ENCODE measurements around the gene DNAJC11. TPM values are rescaled to one million over a fixed set of nuclear protein-coding genes. Genes with fewer than 3 reads are reported as not detected.
A peak's percentile ranks its signal among the peaks of the same experiment; 100 is the strongest.

Gene DNAJC11
- total RNA-seq, 8 experiments from 2014 or later = 25.9 to 87.2 (median 45.7) TPM

GRCh38 chr1:6587261-6588005 lies 114.2 kb downstream of the DNAJC11 start:
- no peak overlapping the region for H3K4me3 ChIP-seq
- H3K27ac ChIP-seq = no peak overlapping the region
- in situ Hi-C loops (cut with MboI; ENCODE audit: low pct_unique_long_range_greater_than_20kb in 2 of 9, low sequenced_read_pairs in 9 of 9, unreplicated experiment in 9 of 9) = no loop called here
- WGBS, 10 experiments = 76 to 100% (median 84%) methylated on average over 1 to 6 of the region's 13 CpGs; no CpG with 5 or more reads in 4 of the 10 experiments
- H3K4me1 ChIP-seq (replicated peaks in 1 of 2) = no peaks in the 10 kb centered on the region
- ATAC-seq (replicated peaks in 6 of 8) = peak in 2 of 8 experiments; percentile 3 to 18

GRCh38 chr1:6586404-6586816 lies 115.2 kb downstream of the DNAJC11 start:
- H3K4me3 ChIP-seq = no peak overlapping the region
- 100% methylated on average over 4 of the region's 11 CpGs; no CpG with 5 or more reads in 9 of the 10 experiments for WGBS, 10 experiments
- peaks cover 4% of the 10 kb centered on the region in 2 donors for H3K4me1 ChIP-seq (replicated peaks in 1 of 2)
- H3K27ac ChIP-seq = no peak overlapping the region
- ATAC-seq (replicated peaks in 6 of 8) = peak in 5 of 8 experiments; percentile 3 to 23 (median 7)
- in situ Hi-C loops (cut with MboI; ENCODE audit: low pct_unique_long_range_greater_than_20kb in 2 of 9, low sequenced_read_pairs in 9 of 9, unreplicated experiment in 9 of 9) = no loop called here

GRCh38 chr1:6585841-6586240 lies 115.8 kb downstream of the DNAJC11 start:
- peak in 4 of 8 experiments; percentile 3 to 12 (median 4) for ATAC-seq (replicated peaks in 6 of 8)
- in situ Hi-C loops (cut with MboI; ENCODE audit: low pct_unique_long_range_greater_than_20kb in 2 of 9, low sequenced_read_pairs in 9 of 9, unreplicated experiment in 9 of 9) = no loop called here
- Histone ChIP-seq H3K27ac (no peak overlapping the region), H3K4me3 (no peak overlapping the region), H3K4me1 (replicated peaks in 1 of 2) (peaks cover 9% of the 10 kb centered on the region in 2 donors)
- 91 to 100% (median 100%) methylated on average over 2 to 7 of the region's 7 CpGs; no CpG with 5 or more reads in 6 of the 10 experiments for WGBS, 10 experiments

- peaks cover 13% of the 10 kb centered on the region in 2 donors for H3K4me1 ChIP-seq (replicated peaks in 1 of 2)
- no peak overlapping the region for H3K27ac ChIP-seq
- in situ Hi-C loops (cut with MboI; ENCODE audit: low pct_unique_long_range_greater_than_20kb in 2 of 9, low sequenced_read_pairs in 9 of 9, unreplicated experiment in 9 of 9) = no loop called here
- ATAC-seq (replicated peaks in 6 of 8) = no peak
- H3K4me3 ChIP-seq = no peak overlapping the region
- WGBS, 10 experiments = 84 to 100% (median 97%) methylated on average over 1 to 10 of the region's 12 CpGs; no CpG with 5 or more reads in 4 of the 10 experiments
These were observed 116.4 kb downstream of the DNAJC11 start for GRCh38 chr1:6585081-6585722.

Other genes with a start within 250 kb of the DNAJC11 start
- 1 to 10 TPM; 1.4 to 9.1 (median 5.0) TPM for gene TNFRSF25, start 235.6 kb downstream of the DNAJC11 start, total RNA-seq
- gene PLEKHG5, start 210.1 kb downstream of the DNAJC11 start, total RNA-seq = 10 to 100 TPM in 2 of 8 experiments, 1 to 10 TPM in 6; 1.7 to 16.7 (median 8.4) TPM
- gene NOL9, start 147.3 kb downstream of the DNAJC11 start, total RNA-seq = 10 to 100 TPM; 12.9 to 35.2 (median 14.9) TPM
- gene TAS1R1, start 146.5 kb downstream of the DNAJC11 start, total RNA-seq = under 1 TPM in 7 of 8 experiments, not detected in 1; 0.22 to 0.82 (median 0.33) TPM
- 10 to 100 TPM; 21.9 to 44.4 (median 27.8) TPM for gene ZBTB48, start 121.8 kb downstream of the DNAJC11 start, total RNA-seq
- gene KLHL21, start 98.9 kb downstream of the DNAJC11 start, total RNA-seq = 10 to 100 TPM in 6 of 8 experiments, 1 to 10 TPM in 2; 7.0 to 38.3 (median 12.6) TPM
- gene PHF13, start 88.1 kb downstream of the DNAJC11 start, total RNA-seq = 10 to 100 TPM in 4 of 8 experiments, 1 to 10 TPM in 4; 7.3 to 17.1 (median 10.1) TPM
- 10 to 100 TPM; 12.8 to 47.5 (median 30.1) TPM for gene THAP3, start 76.9 kb downstream of the DNAJC11 start, total RNA-seq
- gene CAMTA1, start 83.6 kb upstream of the DNAJC11 start, total RNA-seq = 100 to 1,000 TPM in 2 of 8 experiments, 10 to 100 TPM in 6; 38.5 to 145 (median 77.6) TPM

Data from motor neuron (in vitro differentiated cells).